NCI-H1436 (cell line): ENCODE data around the gene APMAP.
A peak's percentile ranks its signal among the peaks of the same experiment; 100 is the strongest.

ENCODE experiments used
- DNase-seq: peaks from one replicate; lab custom pipeline; 2025; lab: John Stamatoyannopoulos, UW

APMAP gene

GRCh38 chr20:24992487-24993205, at the start of gene APMAP:
APMAP (minus strand) TSS chr20:24992751; CDS start chr20:24992688, 63 bp downstream.
- peak; percentile 90 for DNase-seq

GRCh38 chr20:25041813-25042530, 49.4 kb upstream of the APMAP start:
- DNase-seq = no peak

- DNase-seq = no peak
These were observed 47.9 kb upstream of the APMAP start for GRCh38 chr20:25040438-25040831.

- no peak for DNase-seq
These were observed 47.3 kb upstream of the APMAP start for GRCh38 chr20:25039697-25040437.

- no peak for DNase-seq
These were observed 46.1 kb upstream of the APMAP start for GRCh38 chr20:25038591-25039015.

- DNase-seq = no peak
These were observed 45.5 kb upstream of the APMAP start for GRCh38 chr20:25038103-25038410.

- DNase-seq = peak; percentile 24
These were observed 44.9 kb upstream of the APMAP start for GRCh38 chr20:25037288-25038102.

GRCh38 chr20:25036331-25036936, 43.9 kb upstream of the APMAP start:
- DNase-seq = no peak

GRCh38 chr20:25035921-25036320, 43.4 kb upstream of the APMAP start:
- DNase-seq = no peak

- DNase-seq = no peak
These were observed 41.4 kb upstream of the APMAP start for GRCh38 chr20:25033924-25034300.

- no peak for DNase-seq
These were observed 40.8 kb upstream of the APMAP start for GRCh38 chr20:25033265-25033923.

- no peak for DNase-seq
These were observed 40.1 kb upstream of the APMAP start for GRCh38 chr20:25032478-25033264.

GRCh38 chr20:25032065-25032477, 39.5 kb upstream of the APMAP start:
- no peak for DNase-seq

- no peak for DNase-seq
These were observed 38.7 kb upstream of the APMAP start for GRCh38 chr20:25031241-25031640.

GRCh38 chr20:25030649-25031207, 38.2 kb upstream of the APMAP start:
- no peak for DNase-seq

GRCh38 chr20:25030007-25030648, 37.6 kb upstream of the APMAP start:
- DNase-seq = no peak

- no peak for DNase-seq
These were observed 33.5 kb upstream of the APMAP start for GRCh38 chr20:25025986-25026605.

- no peak for DNase-seq
These were observed 32.7 kb upstream of the APMAP start for GRCh38 chr20:25025091-25025861.
